Activated T-cell treated with anti-CD3 and anti-CD28 coated beads for 4 hours (primary cell): ENCODE results near the gene TMEM8B.
"Not testable (repeated sequence)": the region's sequence is repeated elsewhere in the genome, so short reads cannot be mapped to it uniquely, and the experiment has no call there.

Experiments
- DNase-seq: peaks from one replicate; pipeline ENCODE4 v3.0.0-alpha.2; 2020

The TMEM8B gene

DNA sequence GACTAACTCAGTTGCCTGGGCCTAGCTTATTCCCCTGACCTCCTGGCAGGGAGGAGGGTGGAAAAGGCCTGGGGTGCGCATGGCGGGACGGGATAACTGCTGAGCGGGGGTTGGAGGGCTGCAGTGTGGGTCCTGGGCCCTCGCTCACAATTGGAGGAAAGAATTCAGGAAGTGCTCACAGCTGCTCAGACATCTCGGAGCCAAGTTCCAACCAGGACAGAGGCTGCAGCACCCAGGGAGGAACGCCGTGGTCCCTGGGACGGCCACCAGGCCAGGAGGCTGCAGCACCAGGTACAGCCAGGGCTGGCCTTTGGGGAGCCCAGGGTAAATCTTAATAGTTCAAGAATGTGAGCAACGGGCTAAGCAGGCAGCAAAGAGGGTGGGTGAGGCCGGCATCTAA is 80.2 kb downstream of the TMEM8B start, which contains the start of gene SPAAR:
Gene SPAAR, plus strand, starts transcription at position 217 of the 400 bp plus-strand sequence. CDS start 974 bp downstream, outside the sequence.
- DNase-seq = no peak

DNA sequence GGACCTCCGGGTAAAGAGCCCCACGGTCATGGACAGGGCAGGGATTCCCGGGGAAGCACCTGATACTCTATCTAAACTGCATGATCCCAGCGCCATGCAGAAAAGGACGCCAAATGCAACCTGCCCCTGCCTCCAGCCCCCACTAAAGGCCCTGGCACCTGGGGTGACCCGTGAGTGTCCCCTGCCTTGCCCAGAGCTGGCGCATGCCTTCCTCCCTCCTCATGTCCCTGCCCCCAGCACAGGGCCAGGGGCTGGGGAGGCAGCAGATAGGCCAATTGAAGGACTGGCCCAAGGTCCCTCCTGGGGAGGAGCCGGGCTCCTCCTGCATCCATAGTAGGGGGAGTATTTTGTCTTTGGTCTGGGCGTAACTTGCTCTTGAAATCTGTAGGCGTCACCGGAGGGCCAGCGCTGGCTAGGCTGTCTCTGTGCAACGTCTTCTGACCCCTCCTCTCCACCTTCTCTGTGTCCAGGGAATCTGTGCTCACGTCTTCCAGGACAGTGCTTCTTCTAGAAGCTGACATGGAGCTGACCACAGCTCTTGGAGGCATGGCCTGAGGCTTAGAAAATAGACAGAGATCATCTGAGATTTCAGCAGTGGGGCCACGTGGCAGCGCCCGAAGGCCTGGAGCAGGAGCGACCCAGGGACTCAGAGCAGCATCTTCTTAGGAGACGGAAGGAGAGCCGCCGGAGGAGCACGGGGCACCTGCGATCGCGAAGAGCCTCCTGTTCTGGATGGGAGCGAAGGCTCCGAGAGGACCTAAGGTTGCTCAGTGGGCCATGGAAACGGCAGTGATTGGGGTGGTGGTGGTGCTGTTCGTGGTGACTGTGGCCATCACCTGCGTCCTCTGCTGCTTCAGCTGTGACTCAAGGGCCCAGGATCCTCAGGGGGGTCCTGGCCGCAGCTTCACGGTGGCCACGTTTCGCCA is 80.9 kb downstream of the TMEM8B start:
- DNase-seq = no peak

DNA sequence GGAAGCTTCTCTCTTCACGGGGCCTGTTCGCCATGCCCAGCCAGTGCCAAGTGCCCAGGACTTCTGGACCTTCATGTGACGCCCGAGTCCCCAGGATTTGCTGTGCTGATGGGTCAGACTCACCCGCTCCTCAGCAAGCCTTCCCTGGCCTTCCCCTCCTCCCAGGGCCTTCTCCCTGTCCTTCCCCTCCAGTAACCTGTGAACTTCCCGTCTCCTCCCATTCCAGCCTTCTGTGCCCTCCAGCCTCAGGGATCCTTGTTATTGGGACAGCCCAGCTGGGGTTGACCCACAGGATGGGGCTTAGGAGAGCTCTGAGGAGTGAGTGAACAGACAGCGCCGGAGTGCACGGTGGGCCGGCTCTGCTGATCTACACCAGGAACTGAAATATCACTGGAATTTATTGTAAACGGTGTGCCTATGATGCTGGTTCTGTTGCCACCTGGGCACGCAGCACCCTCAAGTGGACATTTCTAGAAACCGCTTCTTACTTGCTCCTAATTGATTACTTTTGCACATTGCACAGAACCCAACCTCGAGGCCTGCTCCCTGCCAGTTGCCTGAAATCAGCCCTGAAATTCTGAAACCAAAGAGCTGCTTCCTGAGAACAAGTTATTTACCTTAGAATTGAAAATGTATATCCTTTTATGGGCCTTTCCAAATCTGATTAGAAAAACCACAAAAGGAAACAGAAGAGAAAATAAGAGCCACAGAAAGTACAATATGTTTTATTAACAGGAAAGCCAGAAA is 81.8 kb downstream of the TMEM8B start:
- peak; percentile 26 for DNase-seq

DNA sequence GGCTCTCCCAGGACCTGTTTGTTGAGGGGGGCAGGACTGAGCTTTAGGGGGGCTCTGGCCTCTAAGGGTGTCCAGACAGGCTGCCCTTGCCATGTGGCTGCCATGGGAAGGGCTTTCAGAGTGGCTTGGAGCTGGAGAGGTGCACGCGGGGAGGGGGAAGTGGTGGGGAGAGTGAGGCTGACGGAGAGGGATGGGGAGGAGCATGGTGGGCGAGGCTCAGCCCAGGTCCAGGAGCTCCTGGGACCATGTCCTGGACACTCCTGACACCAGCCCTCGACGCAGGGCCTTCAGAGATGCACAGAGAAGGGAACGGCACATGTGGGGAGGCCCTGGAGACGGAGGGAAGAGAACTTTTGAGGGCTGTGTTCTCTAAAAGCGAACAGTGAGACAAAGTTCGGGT is 82.7 kb downstream of the TMEM8B start:
- no peak for DNase-seq

DNA sequence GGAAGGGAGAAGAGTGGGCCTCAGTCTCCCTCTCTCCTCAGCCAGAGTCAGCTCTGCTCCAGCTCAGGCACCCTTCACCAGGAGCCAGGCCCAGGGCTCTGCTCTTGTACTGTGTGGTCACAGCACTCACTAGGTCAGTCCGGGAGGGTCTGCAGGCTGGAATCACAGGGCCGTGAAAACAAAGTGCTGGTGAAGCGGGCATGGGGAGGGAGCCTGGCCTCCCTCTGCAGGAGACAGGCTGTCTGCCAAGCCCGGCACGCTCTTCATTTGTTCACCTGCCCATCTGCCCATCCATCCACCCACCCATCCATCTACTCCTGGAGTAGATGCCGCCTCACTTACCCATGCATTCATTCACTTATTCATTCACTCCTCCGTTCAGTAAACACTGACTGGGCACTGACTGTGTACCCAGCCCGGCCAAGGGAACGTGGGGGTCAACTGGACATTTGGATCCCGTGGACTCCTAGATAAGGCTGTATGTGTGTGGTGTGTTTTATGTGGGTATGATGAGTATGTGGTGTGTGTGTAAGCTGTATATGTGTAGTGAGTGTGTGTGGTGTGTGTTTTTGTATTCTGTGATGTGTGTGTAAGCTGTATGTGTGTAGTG is 83.9 kb downstream of the TMEM8B start:
- DNase-seq = no peak

DNA sequence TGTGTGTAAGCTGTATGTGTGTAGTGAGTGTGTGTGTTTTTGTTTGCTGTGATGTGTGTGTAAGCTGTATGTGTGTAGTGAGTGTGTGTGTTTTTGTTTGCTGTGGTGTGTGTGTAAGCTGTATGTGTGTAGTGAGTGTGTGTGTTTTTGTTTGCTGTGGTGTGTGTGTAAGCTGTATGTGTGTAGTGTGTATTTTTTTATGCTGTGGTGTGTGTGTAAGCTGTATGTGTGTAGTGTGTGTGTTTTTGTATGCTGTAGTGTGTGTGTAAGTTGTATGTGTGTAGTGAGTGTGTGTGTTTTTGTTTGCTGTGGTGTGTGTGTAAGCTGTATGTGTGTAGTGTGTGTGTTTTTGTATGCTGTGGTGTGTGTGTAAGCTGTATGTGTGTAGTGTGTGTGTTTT is 84.4 kb downstream of the TMEM8B start:
- DNase-seq = not testable (repeated sequence)

DNA sequence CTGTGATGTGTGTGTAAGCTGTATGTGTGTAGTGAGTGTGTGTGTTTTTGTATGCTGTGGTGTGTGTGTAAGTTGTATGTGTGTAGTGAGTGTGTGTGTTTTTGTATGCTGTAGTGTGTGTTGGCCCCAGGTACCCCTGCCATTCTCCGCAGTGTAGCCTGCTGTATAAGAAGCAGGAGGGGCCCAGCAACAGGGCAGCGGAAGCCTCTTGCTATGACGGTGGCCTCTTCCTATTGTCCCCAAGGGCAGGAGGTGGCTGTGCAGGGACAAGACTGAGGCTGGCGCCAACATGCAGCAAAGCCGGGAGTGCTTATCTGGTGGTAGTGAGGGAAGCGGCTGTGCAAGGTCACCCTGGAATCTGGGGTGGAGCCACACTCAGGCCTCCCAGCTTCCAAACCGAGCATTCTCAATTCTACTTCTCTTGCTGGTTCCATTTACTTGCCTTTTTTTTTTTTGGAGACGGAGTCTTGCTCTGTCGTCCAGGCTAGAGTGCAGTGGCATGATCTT is 85.3 kb downstream of the TMEM8B start:
- DNase-seq = no peak
